ENCODE measurements around the gene IKZF5.

Gene IKZF5

DNA sequence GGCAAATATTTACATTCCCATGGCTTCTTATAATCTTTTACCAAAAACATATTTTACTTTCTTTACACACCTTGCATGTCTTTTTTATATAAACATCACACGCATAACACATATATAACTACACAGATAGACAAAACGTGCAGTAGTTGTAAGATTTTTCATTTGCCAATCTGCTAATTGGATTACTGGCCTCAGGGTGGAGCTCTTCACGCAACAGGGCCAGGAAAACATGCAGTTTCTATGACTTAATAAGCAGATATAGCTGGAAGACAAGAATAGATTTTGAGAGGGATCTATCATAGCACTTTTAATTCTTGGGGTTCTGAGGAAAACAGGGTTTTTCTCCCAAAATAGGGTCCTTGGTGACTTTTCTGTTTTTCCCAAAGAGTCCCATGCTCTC, 12.9 kb upstream of the IKZF5 start:
- Mint-ChIP-seq H3K27ac (no peak overlapping the region), H3K4me3 (no peak overlapping the region), H3K27me3 (no peaks in the 10 kb centered on the region), H3K4me1 (peaks cover 2% of the 10 kb centered on the region), H3K9me3 (no peaks in the 10 kb centered on the region), H3K36me3 (peaks cover 2% of the 10 kb centered on the region)

DNA sequence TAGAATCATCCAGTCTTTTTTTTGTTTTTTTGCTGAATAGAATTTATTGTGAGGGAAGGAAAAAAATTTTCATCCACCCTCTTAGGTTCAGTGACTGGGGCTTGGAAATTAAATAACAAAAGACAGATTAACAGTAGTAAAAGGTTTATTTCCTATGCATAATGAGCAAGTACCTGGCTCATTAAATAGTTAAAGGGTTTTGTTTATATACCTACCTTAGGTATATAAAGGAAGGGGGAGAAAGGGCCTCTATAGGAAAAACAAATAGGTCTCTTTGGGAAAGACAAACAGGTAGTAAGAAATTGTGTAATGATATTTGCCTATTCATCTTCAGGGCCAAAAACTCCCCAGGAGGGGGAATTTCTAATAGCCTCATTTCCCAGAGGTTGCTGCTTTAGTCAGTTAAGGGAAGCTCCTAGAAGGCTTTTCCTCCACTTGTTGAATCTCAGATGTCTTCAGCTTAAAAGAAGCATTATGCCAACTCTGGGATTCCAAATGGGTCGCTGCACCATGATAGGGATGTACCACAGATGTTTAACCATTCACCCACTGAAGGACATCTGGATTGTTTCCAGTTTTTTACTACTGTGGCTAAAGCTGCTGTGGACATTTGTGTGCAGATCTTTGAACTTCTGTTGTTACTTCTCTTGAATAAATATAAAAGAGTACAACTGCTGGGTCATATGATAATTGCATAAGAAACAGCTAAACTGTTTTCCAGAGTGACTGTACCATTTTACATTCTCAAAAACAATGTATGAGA, 11.5 kb upstream of the IKZF5 start:
- H3K4me1 Mint-ChIP-seq = peaks cover 10% of the 10 kb centered on the region
- H3K27me3 Mint-ChIP-seq = no peaks in the 10 kb centered on the region
- no peak overlapping the region for H3K27ac Mint-ChIP-seq
- H3K4me3 Mint-ChIP-seq = no peak overlapping the region
- H3K36me3 Mint-ChIP-seq = peaks cover 8% of the 10 kb centered on the region
- no peaks in the 10 kb centered on the region for H3K9me3 Mint-ChIP-seq

DNA sequence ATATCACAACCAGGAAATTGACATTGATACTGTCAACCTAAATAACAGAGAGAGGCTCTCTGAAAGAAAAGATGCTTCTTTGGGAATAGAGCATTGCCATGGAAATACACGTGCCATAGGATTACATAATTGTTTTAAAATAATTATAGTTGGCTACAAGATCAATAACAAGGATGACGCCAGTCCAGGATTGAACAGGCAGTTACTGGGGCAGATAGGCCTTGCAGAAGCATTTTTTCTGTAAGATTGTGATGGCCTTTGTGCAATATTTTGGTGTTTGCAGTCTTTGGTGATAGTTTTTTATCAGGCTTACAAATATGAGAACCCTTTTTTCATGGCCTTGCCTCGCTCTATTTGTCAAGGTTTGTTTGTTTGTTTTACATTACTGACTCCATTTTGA, 10.7 kb upstream of the IKZF5 start:
- Mint-ChIP-seq H3K4me3 (no peak overlapping the region), H3K27me3 (no peaks in the 10 kb centered on the region), H3K4me1 (peaks cover 12% of the 10 kb centered on the region), H3K9me3 (no peaks in the 10 kb centered on the region), H3K36me3 (peaks cover 10% of the 10 kb centered on the region), H3K27ac (no peak overlapping the region)

DNA sequence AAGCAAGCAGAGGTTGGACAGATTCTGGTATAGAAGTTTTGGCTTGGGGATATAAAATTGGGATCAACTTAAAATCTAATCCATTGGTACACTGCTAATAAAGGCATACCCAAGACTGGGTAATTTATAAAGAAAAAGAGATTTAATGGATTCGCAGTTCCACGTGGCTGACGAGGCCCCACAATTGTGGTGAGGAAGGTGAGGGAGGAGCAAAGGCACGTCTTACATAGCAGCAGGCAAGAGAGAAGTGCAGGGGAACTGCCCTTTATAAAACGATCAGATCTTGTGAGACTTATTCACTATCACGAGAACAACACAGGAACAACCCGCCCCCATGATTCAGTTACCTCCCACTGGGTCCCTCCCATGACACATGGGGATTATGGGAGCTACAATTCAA, 9.9 kb upstream of the IKZF5 start:
- no peaks in the 10 kb centered on the region for H3K9me3 Mint-ChIP-seq
- no peak overlapping the region for H3K27ac Mint-ChIP-seq
- peaks cover 12% of the 10 kb centered on the region for H3K36me3 Mint-ChIP-seq
- H3K4me3 Mint-ChIP-seq = no peak overlapping the region
- peaks cover 16% of the 10 kb centered on the region for H3K4me1 Mint-ChIP-seq
- H3K27me3 Mint-ChIP-seq = no peaks in the 10 kb centered on the region

DNA sequence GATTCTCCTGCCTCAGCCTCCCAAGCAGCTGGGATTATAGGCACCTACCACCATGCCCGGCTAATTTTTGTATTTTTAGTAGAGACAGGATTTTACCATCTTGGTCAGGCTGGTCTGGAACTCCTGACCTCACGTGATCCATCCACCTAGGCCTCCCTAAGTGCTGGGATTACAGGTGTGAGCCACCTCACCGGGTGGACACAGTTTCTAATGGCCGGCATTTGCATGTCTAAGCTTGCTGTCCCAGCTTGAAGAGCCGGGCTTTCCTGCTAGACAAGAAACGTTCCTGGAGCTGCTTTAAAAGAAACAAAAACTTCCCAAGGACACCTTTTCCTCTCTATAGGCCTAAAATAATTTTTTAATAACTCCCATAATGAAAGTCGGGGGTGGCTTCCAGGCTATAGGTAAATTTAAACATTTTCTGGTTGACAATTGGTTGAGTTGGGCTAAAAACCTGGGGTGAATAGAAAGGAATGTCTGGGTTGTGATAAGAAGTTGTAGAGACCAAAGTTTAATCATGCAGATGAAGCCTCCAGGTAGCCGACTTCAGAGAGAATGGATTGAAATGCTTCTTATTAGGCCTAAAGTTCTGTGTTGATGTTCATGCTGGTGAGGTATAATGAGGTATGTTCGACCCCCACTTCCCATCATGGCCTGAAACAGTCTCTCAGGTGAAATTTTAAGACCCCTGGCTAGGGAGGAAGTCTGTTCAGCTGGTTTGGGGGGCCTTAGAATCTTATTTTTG, 9.0 kb upstream of the IKZF5 start:
- no peak overlapping the region for H3K4me3 Mint-ChIP-seq
- H3K27ac Mint-ChIP-seq = no peak overlapping the region
- H3K9me3 Mint-ChIP-seq = no peaks in the 10 kb centered on the region
- peaks cover 12% of the 10 kb centered on the region for H3K36me3 Mint-ChIP-seq
- H3K4me1 Mint-ChIP-seq = peaks cover 16% of the 10 kb centered on the region
- no peaks in the 10 kb centered on the region for H3K27me3 Mint-ChIP-seq

DNA sequence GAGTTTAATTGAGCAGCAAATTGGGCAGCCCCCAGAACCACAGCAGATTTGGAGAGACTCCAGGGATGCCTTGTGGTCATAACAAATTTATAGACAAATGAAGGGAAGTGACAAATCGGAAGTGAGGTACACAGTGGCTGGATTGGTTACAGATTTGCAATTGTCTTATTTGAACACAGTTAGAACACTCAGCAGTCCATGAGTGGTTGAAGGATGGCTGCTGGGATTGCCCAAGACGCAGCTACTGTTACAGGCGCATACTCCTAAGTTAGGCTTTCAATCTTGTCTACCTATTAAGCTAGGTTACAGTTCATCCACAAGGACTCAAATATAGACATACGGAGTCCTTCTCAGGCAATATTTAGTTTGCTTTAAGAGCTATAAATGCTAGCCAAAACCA, 7.6 kb upstream of the IKZF5 start:
- Mint-ChIP-seq H3K9me3 (no peaks in the 10 kb centered on the region), H3K4me3 (no peak overlapping the region), H3K27ac (no peak overlapping the region), H3K27me3 (no peaks in the 10 kb centered on the region), H3K36me3 (peaks cover 12% of the 10 kb centered on the region), H3K4me1 (peaks cover 18% of the 10 kb centered on the region)

DNA sequence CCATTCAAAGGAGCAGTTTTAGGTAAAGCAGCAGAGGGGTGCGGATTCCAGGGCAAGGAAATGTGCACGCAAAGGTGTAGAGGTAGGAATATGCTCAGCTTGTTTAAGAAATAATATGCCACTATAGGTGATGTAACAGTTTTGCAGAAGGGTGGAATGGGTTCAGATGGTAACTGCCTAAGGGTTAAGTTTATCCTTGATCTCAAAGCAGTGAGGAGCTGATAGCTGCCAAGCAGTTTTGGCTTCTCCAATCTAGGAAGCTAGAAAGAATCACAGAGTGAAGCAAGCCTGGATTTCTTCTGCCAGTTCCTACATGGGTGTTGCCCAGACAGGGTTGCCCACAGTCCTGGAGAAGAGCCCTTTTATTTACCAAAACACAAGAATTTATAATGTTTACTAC, 6.2 kb upstream of the IKZF5 start:
- H3K9me3 Mint-ChIP-seq = no peaks in the 10 kb centered on the region
- H3K4me1 Mint-ChIP-seq = peaks cover 32% of the 10 kb centered on the region
- H3K27ac Mint-ChIP-seq = no peak overlapping the region
- H3K4me3 Mint-ChIP-seq = no peak overlapping the region
- H3K27me3 Mint-ChIP-seq = no peaks in the 10 kb centered on the region
- H3K36me3 Mint-ChIP-seq = peaks cover 12% of the 10 kb centered on the region

DNA sequence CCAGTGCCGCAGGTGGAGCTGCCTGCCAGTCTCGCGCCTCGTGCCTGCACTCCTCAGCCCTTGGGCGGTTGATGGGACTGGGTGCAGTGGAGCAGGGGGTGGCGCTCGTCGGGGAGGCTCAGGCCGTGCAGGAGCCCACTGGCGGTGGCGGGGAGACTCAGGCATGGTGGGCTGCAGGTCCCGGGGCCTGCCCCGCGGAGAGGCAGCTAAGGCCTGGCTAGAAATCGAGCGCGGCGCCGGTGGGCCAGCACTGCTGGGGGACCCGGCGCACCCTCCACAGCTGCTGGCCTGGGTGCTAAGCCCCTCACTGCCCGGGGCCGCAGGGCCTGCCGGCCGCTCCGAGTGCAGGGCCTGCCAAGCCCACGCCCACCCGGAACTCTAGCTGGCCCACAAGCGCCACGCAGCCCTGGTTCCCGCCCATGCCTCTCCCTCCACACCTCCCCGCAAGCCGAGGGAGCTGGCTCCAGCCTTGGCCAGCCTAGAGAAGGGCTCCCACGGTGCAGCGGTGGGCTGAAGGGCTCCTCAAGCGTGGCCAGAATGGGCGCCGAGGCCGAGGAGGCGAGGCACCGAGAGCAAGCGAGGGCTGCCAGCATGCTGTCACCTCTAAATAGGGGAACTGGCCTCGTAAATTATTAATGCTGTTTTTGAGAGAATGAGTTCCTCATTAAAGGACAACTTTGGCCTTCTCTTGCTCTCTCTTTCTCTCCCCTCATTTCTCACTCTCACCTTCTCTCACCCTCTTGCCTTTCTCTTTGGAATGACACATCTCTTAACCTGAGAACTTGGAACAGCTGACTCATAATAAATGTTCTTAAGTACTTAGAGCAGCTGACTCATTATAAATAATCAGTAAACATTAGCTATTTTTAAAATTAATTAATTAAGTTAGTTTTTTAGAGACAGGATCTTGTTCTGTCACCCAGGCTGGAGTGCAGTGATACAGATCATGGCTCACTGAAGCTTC, 5.1 kb upstream of the IKZF5 start:
- Mint-ChIP-seq H3K4me1 (peaks cover 38% of the 10 kb centered on the region), H3K4me3 (no peak overlapping the region), H3K36me3 (peaks cover 12% of the 10 kb centered on the region), H3K9me3 (no peaks in the 10 kb centered on the region), H3K27me3 (no peaks in the 10 kb centered on the region), H3K27ac (no peak overlapping the region)

DNA sequence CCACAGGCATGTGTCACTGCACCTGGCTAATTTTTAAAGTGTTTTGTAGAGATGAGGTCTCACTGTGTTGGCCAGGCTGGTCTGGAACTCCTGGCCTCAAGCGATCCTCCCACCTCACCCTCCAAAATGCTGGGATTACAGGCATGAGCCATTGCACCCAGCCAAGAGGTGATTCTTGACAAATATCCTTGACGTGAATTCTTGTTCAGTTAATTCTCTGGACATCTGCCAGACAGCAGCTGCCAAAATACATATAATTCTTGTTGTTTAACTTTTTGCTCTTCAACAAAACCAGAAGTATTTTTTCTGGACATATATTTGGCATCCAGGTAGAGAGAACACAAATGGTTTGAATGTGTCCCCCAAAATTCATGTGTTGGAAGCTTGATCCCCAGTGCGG, 3.4 kb upstream of the IKZF5 start:
- peaks cover 48% of the 10 kb centered on the region for H3K4me1 Mint-ChIP-seq
- peaks cover 14% of the 10 kb centered on the region for H3K36me3 Mint-ChIP-seq
- no peak overlapping the region for H3K27ac Mint-ChIP-seq
- H3K27me3 Mint-ChIP-seq = no peaks in the 10 kb centered on the region
- H3K4me3 Mint-ChIP-seq = no peak overlapping the region
- H3K9me3 Mint-ChIP-seq = no peaks in the 10 kb centered on the region

DNA sequence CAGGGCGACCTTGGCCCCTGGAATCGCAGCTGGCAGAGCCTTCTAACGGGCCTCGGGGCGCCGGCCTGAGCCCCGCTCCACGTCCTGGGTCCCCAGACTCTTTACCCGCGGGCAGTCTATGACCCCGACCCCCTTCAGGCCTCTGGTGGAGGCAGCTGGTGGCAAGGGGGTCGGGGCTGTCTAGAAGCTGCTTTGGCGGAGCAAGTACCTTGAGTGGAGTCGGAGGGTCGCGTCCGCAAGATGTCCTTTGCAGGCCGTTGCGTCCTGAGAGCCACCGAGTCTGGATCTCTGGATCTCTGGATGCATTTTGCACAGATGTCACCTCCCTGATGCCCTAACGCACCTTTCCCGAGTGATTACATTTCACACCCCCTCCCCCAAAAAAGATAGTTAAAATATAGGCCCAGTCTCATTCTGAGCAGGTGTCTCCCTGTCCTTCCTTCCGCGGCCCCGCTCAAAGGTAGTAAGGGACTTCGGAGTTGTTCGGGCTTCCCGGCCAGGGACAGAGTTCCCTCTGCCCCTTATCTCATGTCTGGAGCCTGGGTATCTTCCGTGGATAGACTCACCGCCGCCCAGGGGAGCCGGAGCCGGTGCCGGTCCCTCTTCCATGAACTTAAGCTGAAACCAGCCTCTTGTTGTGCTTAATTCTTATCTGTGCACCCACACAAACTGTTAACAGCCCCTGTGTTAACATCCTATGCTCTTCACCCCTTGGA, 668 bp upstream of the IKZF5 start:
- Mint-ChIP-seq H3K9me3 (no peaks in the 10 kb centered on the region), H3K4me1 (peaks cover 61% of the 10 kb centered on the region), H3K27ac (peak overlapping the region; percentile 71), H3K36me3 (peaks cover 8% of the 10 kb centered on the region), H3K4me3 (peak overlapping the region; percentile 99), H3K27me3 (no peaks in the 10 kb centered on the region)

DNA sequence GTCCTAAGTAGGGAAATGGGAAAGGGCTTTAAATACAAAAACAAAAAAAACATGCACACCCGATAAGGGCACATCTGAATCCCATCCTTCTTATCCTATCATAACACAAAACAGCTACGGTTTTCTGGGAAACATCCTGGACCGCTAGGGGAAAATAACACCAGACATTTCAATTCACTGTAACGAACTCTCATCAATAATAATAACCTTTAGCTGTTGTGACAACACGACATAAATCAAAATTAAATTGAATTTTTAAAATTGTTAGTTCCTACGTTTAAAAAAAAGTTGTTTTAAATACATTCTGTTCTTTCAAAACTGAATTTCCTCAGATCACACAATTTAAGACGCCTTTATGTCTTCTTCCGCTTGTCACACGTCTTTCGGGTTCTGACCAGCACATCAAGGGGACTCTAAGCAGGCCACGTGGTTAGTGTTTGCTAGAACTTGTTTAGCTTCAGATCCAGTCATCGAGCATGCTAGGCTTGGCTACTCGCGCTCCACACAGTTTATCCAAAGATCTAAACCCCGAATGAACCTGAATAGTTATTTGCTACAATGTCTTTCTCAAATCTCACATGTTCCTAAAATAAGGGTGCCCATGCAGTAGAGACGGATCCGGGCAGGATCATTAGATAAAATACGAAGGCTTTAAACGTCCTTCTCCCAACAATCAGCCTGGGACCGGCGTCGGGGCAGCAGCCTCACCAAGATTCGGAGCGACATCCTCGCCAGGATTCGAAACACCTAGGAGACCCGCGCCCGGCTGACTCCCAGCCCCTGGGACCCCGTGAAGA, 839 bp downstream of the IKZF5 start:
- peak overlapping the region; percentile 100 for H3K27ac Mint-ChIP-seq
- H3K9me3 Mint-ChIP-seq = no peaks in the 10 kb centered on the region
- H3K4me1 Mint-ChIP-seq = peaks cover 66% of the 10 kb centered on the region
- H3K36me3 Mint-ChIP-seq = peaks cover 7% of the 10 kb centered on the region
- peak overlapping the region; percentile 99 for H3K4me3 Mint-ChIP-seq
- H3K27me3 Mint-ChIP-seq = no peaks in the 10 kb centered on the region

DNA sequence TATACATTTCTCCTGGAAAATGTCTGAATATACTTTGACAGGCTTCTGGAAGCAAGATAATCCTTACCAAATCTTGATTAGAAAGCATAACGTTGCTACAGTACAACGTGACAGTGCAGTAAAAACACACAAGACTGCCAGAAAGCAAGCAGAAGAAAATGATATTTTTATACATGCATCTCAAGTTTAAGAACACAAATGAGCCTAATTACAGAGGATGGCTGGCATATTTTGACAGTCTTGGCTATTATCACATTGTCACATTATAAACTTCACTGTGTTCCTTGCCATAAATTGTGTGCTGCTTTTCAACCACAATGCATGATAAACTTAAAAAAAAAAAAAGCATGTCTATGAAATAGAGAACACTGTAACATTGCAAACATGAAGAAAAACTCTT, 4.3 kb downstream of the IKZF5 start:
- peaks cover 9% of the 10 kb centered on the region for H3K36me3 Mint-ChIP-seq
- H3K4me1 Mint-ChIP-seq = peaks cover 74% of the 10 kb centered on the region
- no peak overlapping the region for H3K4me3 Mint-ChIP-seq
- no peak overlapping the region for H3K27ac Mint-ChIP-seq
- H3K27me3 Mint-ChIP-seq = no peaks in the 10 kb centered on the region
- H3K9me3 Mint-ChIP-seq = no peaks in the 10 kb centered on the region

DNA sequence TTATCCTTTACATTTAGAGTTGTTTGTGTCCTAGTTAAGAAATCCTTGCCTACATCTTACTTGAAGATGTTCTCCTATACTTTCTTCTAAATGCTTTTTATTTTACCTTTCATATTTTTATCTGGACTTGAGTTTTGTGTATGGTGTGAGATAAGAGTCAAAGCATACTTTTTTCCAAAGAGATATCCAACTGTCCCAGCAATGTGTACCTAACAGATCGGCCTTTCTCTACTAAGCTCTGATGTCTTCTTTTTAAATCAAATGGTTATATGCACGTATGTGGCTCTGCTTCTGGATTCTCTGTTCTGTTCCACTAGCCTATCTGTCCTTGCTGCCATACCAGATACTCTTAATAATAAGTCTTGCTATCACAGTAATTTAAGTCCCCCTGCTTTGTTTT, 7.2 kb downstream of the IKZF5 start:
- Mint-ChIP-seq H3K4me1 (peaks cover 68% of the 10 kb centered on the region), H3K36me3 (peaks cover 8% of the 10 kb centered on the region), H3K27me3 (no peaks in the 10 kb centered on the region), H3K9me3 (no peaks in the 10 kb centered on the region), H3K27ac (no peak overlapping the region), H3K4me3 (no peak overlapping the region)

DNA sequence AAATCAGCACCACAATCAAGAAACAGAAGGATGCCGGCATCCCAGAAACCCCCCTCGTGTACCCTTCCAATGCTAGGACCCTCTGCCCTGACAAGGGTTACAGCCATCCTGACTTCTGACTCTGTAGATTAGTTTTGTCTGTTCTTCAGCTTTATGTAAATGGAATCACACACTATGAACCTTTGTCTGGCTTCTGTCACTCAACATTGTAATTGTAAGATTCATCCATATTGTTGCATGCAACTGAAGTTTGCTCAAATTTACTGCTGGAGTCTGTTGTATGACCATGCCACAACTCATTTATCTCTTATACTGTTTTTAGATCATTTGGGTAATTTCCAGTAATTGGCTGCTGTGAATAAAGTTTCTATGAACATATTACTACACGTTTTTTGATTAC, 8.4 kb downstream of the IKZF5 start:
- Mint-ChIP-seq H3K9me3 (no peaks in the 10 kb centered on the region), H3K4me1 (peaks cover 56% of the 10 kb centered on the region), H3K4me3 (no peak overlapping the region), H3K27me3 (no peaks in the 10 kb centered on the region), H3K27ac (peak overlapping the region; percentile 19), H3K36me3 (peaks cover 5% of the 10 kb centered on the region)

Data from activated naive CD4-positive, alpha-beta T cell treated with anti-CD3 and anti-CD28 coated beads, Interleukin-2, amount 50 U/mL, for 24 hours (primary cell).